HCT116 (cell line): ENCODE measurements around the gene RCC2. TPM values are rescaled to one million over a fixed set of nuclear protein-coding genes. Genes with fewer than 3 reads are reported as not detected.

Experiments used
- ATAC-seq: fragments of 200-7000 bp; cut with Tn5 transposase; 2 replicates; pipeline ENCODE4 v1.9.1; 2020; ENCODE audit warnings: mild to moderate bottlenecking, moderate library complexity
- BruUV-seq: library from RNA; stranded (reverse); fragments of 400-500 nt; replicated peaks from 2 replicates; lab custom pipeline; 2021; lab: Mats Ljungman, UMichigan
- CTCF ChIA-PET: fragments of 300-600 bp; sonication (Branson Sonifier 250); formaldehyde crosslinking; loops from one replicate; lab custom pipeline; 2021; ENCODE audit warnings: antibody characterized with exemption; lab: Charles Lee
- POLR2A ChIA-PET: fragments of 300-600, 350-600 bp; sonication (Branson Sonifier 250); formaldehyde crosslinking; loops from one replicate; lab custom pipeline; 2021; ENCODE audit warnings: antibody characterized with exemption; lab: Charles Lee
- RAD21 ChIA-PET, 2 experiments: fragments of 300-600 bp; sonication (Branson Sonifier 250); formaldehyde crosslinking; loops; one replicate each; lab custom pipeline; 2023; ENCODE audit warnings: low total read pairs in 2 of 2; ENCODE audit not compliant: uncharacterized antibody in 2 of 2, unreplicated experiment in 2 of 2, low non-redundant PET in 1 of 2; lab: Charles Lee
- DNase-seq: peaks from one replicate; pipeline ENCODE4 v3.0.0-alpha.2; 2010; ENCODE audit warnings: low read depth, low spot score
- H2AFZ ChIP-seq: fragments of 200-600 bp; shearing (Covaris generic), sonication (generic); 2 replicates; pipeline ENCODE4 v1.6.1; 2017; ENCODE audit warnings: low read depth, mixed run types, mixed read lengths, antibody characterized with exemption, low read length; ENCODE audit not compliant: poor library complexity, severe bottlenecking
- H3K27ac ChIP-seq: 2 replicates; pipeline ENCODE4 v1.5.1; 2012; ENCODE audit warnings: low read depth, low read length
- H3K27me3 ChIP-seq: fragments of 200-600 bp; sonication (generic); 2 replicates; pipeline ENCODE4 v1.6.1; 2016; ENCODE audit warnings: mixed run types, low read length, mixed read lengths; ENCODE audit not compliant: insufficient read depth
- H3K36me3 ChIP-seq, 2 experiments: fragments of 200-500 bp in 1 of 2; fragments of 200-600 bp in 1 of 2; sonication (Bioruptor generic) in 1 of 2; sonication (generic) in 1 of 2; 2 replicates each; pipeline versions ENCODE4 v1.5.1 to v1.6.1; 2014 to 2016; ENCODE audit warnings: low read length in 2 of 2, inconsistent platforms in 1 of 2, mixed read lengths in 1 of 2, mixed run types in 1 of 2; ENCODE audit not compliant: insufficient read depth in 2 of 2, control insufficient read depth in 1 of 2
- H3K4me1 ChIP-seq, 2 experiments: fragments of 200-600 bp in 1 of 2; sonication (generic) in 1 of 2; 2 replicates each; pipeline versions ENCODE4 v1.5.1 to v1.6.1; 2012 to 2017; ENCODE audit warnings: low read length in 2 of 2, inconsistent platforms in 1 of 2, mild to moderate bottlenecking in 1 of 2, mixed read lengths in 1 of 2, mixed run types in 1 of 2, moderate library complexity in 1 of 2; ENCODE audit not compliant: insufficient read depth in 2 of 2, control insufficient read depth in 1 of 2
- H3K4me2 ChIP-seq: fragments of 200-600 bp; sonication (generic); 2 replicates; pipeline ENCODE4 v1.6.1; 2017; ENCODE audit warnings: mixed run types, low read length, mixed read lengths
- H3K4me3 ChIP-seq, 2 experiments: fragments of 200-600 bp in 1 of 2; sonication (generic) in 1 of 2; replicated peaks in 1 of 2; 2 replicates each; pipeline ENCODE4 v1.5.1; 2011 to 2016; ENCODE audit warnings: low read length in 2 of 2, control low read depth in 1 of 2, low read depth in 1 of 2, mild to moderate bottlenecking in 1 of 2, mixed read lengths in 1 of 2, mixed run types in 1 of 2
- H3K79me2 ChIP-seq: fragments of 200-600 bp; sonication (generic); 2 replicates; pipeline ENCODE4 v1.6.1; 2017; ENCODE audit warnings: mild to moderate bottlenecking, mixed run types, low read length, moderate library complexity, mixed read lengths; ENCODE audit not compliant: insufficient read depth
- H3K9ac ChIP-seq: fragments of 200-600 bp; sonication (generic); 2 replicates; pipeline ENCODE4 v1.6.1; 2016; ENCODE audit warnings: low read length, mixed read lengths
- H3K9me2 ChIP-seq: fragments of 200-600 bp; sonication (generic), shearing (Covaris generic); 2 replicates; pipeline ENCODE4 v1.6.1; 2017; ENCODE audit warnings: mixed run types, mild to moderate bottlenecking, moderate library complexity; ENCODE audit not compliant: insufficient read depth
- H3K9me3 ChIP-seq, 2 experiments: fragments of 200-500 bp in 1 of 2; fragments of 200-600 bp in 1 of 2; sonication (Bioruptor generic) in 1 of 2; sonication (generic) in 1 of 2; 2 replicates each; pipeline ENCODE4 v1.6.1; 2014 to 2017; ENCODE audit warnings: low read length in 2 of 2, mixed read lengths in 2 of 2, inconsistent platforms in 1 of 2, low read depth in 1 of 2, mild to moderate bottlenecking in 1 of 2, mixed run types in 1 of 2, moderate library complexity in 1 of 2; ENCODE audit not compliant: control insufficient read depth in 1 of 2, insufficient read depth in 1 of 2
- H4K20me1 ChIP-seq: fragments of 200-600 bp; sonication (generic), shearing (Covaris generic); 2 replicates; pipeline ENCODE4 v1.6.1; 2017; ENCODE audit warnings: mixed run types, mild to moderate bottlenecking, moderate library complexity; ENCODE audit not compliant: insufficient read depth
- EGR1 ChIP-seq: IDR thresholded peaks from 2 replicates; pipeline ENCODE4 v1.6.1; 2012; ENCODE audit warnings: low read depth
- ELF1 ChIP-seq: IDR thresholded peaks from 2 replicates; pipeline ENCODE4 v1.6.1; 2012; ENCODE audit warnings: low read depth, borderline replicate concordance
- EZH2 ChIP-seq: fragments of 200-600 bp; sonication (generic); IDR thresholded peaks from 2 replicates; pipeline ENCODE4 v1.6.1; 2017; ENCODE audit warnings: antibody characterized with exemption, mixed run types
- FOSL1 ChIP-seq: IDR thresholded peaks from 2 replicates; pipeline ENCODE4 v1.6.1; 2012; ENCODE audit warnings: low read depth
- JUND ChIP-seq: IDR thresholded peaks from 2 replicates; pipeline ENCODE4 v1.6.1; 2012
- POLR2AphosphoS5 ChIP-seq: IDR thresholded peaks from 2 replicates; pipeline ENCODE4 v1.6.1; 2011; ENCODE audit warnings: mild to moderate bottlenecking, low read depth, low read length, moderate library complexity
- RAD21 ChIP-seq: IDR thresholded peaks from 2 replicates; pipeline ENCODE4 v1.6.1; 2012; ENCODE audit warnings: low read depth, mild to moderate bottlenecking
- SIN3A ChIP-seq: IDR thresholded peaks from 2 replicates; pipeline ENCODE4 v1.6.1; 2012; ENCODE audit warnings: low read depth
- SP1 ChIP-seq: IDR thresholded peaks from 2 replicates; pipeline ENCODE4 v1.6.1; 2012; ENCODE audit warnings: low read depth
- ZNF274 ChIP-seq: fragments of 200-500 bp; sonication (Bioruptor generic); IDR thresholded peaks from 2 replicates; pipeline ENCODE4 v1.6.1; 2014; ENCODE audit warnings: mild to moderate bottlenecking, low read depth, low read length, inconsistent platforms
- intact Hi-C: fragments of 100-400 bp; cut with micrococcal nuclease; formaldehyde crosslinking; loops from 2 replicates; pipeline ENCODE4 v1.10.0; 2022
- total RNA-seq: library from RNA; stranded (reverse); gene quantifications from one replicate; pipeline ENCODE4 v1.2.1, GENCODE V29; 2021; ENCODE audit not compliant: unreplicated experiment
- TF ChIP-seq, protein P1 (sequence below): IDR thresholded peaks from 2 replicates; pipeline ENCODE4 v1.6.1; 2011; ENCODE audit warnings: mild to moderate bottlenecking, low read length, moderate library complexity; ENCODE audit not compliant: insufficient replicate concordance; ENCODE audit errors: extremely low read depth
- TF ChIP-seq, protein P2 (sequence below): IDR thresholded peaks from 2 replicates; pipeline ENCODE4 v1.6.1; 2012

The RCC2 gene
- total RNA-seq, 1 experiment from 2014 or later, result 178 TPM

DNA sequence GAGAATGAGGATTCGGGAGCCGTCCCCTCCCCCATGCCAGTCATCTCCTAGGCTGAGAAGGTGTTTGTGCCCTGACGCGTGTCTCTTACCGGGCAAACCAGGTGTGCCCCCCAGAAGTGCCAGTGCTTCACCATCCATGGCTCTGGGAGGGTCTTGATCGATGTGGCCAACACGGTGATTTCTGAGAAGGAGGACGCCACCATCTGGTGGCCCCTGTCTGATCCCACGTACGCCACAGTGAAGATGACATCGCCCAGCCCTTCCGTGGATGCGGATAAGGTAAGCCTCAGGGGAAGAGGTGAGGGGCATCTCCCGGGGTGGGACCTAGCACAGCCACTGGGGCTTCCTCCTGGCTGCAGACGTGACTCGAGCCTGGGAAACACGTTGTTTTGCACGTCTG is 66.5 kb downstream of the RCC2 start (continued):
- TF ChIP-seq ZNF274, result no peak

DNA sequence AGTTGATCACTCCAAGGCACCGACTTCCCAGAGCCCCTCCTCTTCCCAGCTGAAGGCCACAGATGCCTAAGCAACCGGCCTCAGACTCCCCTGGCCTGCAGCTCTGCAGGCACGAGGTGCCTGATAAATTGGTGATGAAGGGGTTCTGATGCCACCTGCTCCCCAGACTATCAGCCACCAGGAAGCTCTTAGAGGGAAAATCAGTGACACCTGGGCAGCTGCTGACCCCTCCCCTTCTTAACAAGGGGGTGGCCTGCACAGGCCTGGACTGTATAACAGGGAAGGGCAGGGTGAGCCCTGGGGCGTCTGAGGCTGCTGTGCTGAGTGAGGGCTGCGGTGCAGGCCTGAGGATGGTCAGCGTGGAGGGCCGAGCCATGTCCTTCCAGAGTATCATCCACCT is 67.6 kb downstream of the RCC2 start, which contains the start of gene PADI6:
TSS of gene PADI6 (plus strand) at position 301 of the 400 bp plus-strand sequence. CDS start at position 351, 50 bp downstream.
- no peaks in the 10 kb centered on the region for H3K79me2 ChIP-seq
- peak within 1 kb of the TSS; percentile 57 for H2AFZ ChIP-seq
- ChIA-PET RAD21 (no interaction called here), CTCF (interaction anchor here (0.9 to 1.1 kb wide), 2 partner anchors 8 to 35 kb away, joined by 3 read pairs; no protein-coding TSS in a partner anchor)
- no TSS peak for BruUV-seq
- no peaks in the 10 kb centered on the region for H3K9me2 ChIP-seq
- no peaks in the 10 kb centered on the region for H3K36me3 ChIP-seq
- no peak for TF ChIP-seq EZH2
- TF ChIP-seq EGR1, result no peak
- TF ChIP-seq, protein P1, sequence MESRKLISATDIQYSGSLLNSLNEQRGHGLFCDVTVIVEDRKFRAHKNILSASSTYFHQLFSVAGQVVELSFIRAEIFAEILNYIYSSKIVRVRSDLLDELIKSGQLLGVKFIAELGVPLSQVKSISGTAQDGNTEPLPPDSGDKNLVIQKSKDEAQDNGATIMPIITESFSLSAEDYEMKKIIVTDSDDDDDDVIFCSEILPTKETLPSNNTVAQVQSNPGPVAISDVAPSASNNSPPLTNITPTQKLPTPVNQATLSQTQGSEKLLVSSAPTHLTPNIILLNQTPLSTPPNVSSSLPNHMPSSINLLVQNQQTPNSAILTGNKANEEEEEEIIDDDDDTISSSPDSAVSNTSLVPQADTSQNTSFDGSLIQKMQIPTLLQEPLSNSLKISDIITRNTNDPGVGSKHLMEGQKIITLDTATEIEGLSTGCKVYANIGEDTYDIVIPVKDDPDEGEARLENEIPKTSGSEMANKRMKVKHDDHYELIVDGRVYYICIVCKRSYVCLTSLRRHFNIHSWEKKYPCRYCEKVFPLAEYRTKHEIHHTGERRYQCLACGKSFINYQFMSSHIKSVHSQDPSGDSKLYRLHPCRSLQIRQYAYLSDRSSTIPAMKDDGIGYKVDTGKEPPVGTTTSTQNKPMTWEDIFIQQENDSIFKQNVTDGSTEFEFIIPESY, result no peak
- TF ChIP-seq JUND, result no peak
- no peak for TF ChIP-seq RAD21
- TF ChIP-seq, protein P2, sequence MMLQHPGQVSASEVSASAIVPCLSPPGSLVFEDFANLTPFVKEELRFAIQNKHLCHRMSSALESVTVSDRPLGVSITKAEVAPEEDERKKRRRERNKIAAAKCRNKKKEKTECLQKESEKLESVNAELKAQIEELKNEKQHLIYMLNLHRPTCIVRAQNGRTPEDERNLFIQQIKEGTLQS, result no peak
- no peak for TF ChIP-seq FOSL1
- TF ChIP-seq SP1, result no peak
- no peak for TF ChIP-seq ZNF274
- no peak for TF ChIP-seq POLR2AphosphoS5
- TF ChIP-seq ELF1, result no peak
- TF ChIP-seq SIN3A, result no peak
- TF ChIP-seq, all 23 proteins: peak for 0
- Histone ChIP-seq H3K27ac (no peak within 1 kb of the TSS), H4K20me1 (no peaks in the 10 kb centered on the region), H3K4me2 (no peak within 1 kb of the TSS), H3K9ac (no peak within 1 kb of the TSS), H3K4me1 (peaks cover 0 to 7% of the 10 kb centered on the region in 2 experiments; a peak in 1 of 4 replicates), H3K4me3 (no peak within 1 kb of the TSS), H3K9me3 (no peaks in the 10 kb centered on the region), H3K27me3 (no peaks in the 10 kb centered on the region)
- POLR2A ChIA-PET, result no interaction called here
- ATAC-seq (no peak), DNase-seq (no peak)
- intact Hi-C loops, result loop anchor here (10.0 kb wide), 1 partner anchor 247 kb away; no protein-coding TSS in a partner anchor
